ENCODE measurements around the gene ERP44.

Gene ERP44

DNA sequence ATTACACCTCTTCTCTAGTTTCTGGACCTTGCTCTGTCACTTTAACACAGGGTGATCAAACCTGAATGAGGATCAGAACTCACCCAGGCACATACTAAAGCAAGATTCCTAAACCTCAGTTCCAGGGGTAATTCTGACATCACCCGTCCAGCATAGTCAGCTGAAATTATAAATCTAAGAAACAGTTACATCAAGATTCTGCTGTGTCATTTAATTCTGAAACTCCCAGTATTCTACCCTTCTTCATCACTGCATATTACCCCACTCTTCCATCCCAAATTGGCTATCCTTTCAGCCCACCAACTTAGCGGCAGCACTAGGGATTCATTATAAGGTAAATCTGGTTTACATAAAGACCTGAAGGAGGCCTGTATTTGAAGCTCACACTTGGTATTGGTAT is 128.3 kb downstream of the ERP44 start:
- Histone ChIP-seq H3K27ac (ENCODE audit: low read length) (no peak overlapping the region), H3K36me3 (ENCODE audit: insufficient read depth, low read length) (peaks cover 3% of the 10 kb centered on the region; the same call in 1 of the 2 replicates), H2AFZ (ENCODE audit: low read depth, low read length) (no peak overlapping the region), H3K9me3 (ENCODE audit: insufficient read depth, low read length, severe bottlenecking) (no peaks in the 10 kb centered on the region), H3K4me1 (ENCODE audit: insufficient read depth, low read length) (no peaks in the 10 kb centered on the region), H3K27me3 (ENCODE audit: insufficient read depth, low read length, poor library complexity) (no peaks in the 10 kb centered on the region), H3K4me2 (ENCODE audit: insufficient read depth, low read length) (no peak overlapping the region), H3K9ac (ENCODE audit: low read depth, low read length) (no peak overlapping the region), H4K20me1 (ENCODE audit: insufficient read depth, low read length) (no peaks in the 10 kb centered on the region), H3K4me3 (ENCODE audit: low read depth in 1 of 2, low read length in 2 of 2) (no peak overlapping the region), H3K79me2 (ENCODE audit: insufficient read depth, low read length) (no peaks in the 10 kb centered on the region)
- no peak for DNase-seq
- TF ChIP-seq, protein P1, sequence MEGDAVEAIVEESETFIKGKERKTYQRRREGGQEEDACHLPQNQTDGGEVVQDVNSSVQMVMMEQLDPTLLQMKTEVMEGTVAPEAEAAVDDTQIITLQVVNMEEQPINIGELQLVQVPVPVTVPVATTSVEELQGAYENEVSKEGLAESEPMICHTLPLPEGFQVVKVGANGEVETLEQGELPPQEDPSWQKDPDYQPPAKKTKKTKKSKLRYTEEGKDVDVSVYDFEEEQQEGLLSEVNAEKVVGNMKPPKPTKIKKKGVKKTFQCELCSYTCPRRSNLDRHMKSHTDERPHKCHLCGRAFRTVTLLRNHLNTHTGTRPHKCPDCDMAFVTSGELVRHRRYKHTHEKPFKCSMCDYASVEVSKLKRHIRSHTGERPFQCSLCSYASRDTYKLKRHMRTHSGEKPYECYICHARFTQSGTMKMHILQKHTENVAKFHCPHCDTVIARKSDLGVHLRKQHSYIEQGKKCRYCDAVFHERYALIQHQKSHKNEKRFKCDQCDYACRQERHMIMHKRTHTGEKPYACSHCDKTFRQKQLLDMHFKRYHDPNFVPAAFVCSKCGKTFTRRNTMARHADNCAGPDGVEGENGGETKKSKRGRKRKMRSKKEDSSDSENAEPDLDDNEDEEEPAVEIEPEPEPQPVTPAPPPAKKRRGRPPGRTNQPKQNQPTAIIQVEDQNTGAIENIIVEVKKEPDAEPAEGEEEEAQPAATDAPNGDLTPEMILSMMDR (IDR thresholded peaks at IDR 0.05; ENCODE audit: borderline replicate concordance, extremely low read depth, low read length, poor library complexity, severe bottlenecking): no peak
- TF ChIP-seq EZH2 (IDR thresholded peaks at IDR 0.05; ENCODE audit: borderline replicate concordance, low read depth, low read length, severe bottlenecking): no peak
- ATAC-seq (ENCODE audit: insufficient read depth, low read depth): no peak

DNA sequence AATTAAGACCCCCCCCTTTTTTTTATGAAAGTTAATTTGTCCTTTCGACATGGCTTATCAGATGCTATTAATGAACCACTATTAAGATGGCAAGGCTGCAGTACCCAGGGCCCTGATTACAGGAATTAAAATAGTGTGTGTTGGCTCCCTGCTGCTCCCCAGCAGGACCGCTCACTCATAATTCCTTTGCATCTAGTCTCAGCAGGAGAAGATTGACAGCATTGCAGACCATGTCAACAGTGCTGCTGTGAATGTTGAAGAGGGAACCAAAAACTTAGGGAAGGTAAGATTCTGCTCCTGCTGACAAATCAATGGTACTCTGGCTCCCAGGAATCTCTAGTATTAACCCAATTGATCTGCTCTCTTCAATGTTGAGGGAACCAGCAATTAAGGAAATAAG is 131.3 kb downstream of the ERP44 start:
- H4K20me1 ChIP-seq (ENCODE audit: insufficient read depth, low read length): no peaks in the 10 kb centered on the region
- H3K27ac ChIP-seq (ENCODE audit: low read length): no peak overlapping the region
- no peak for TF ChIP-seq EZH2 (IDR thresholded peaks at IDR 0.05; ENCODE audit: borderline replicate concordance, low read depth, low read length, severe bottlenecking)
- TF ChIP-seq, protein P1 (IDR thresholded peaks at IDR 0.05; ENCODE audit: borderline replicate concordance, extremely low read depth, low read length, poor library complexity, severe bottlenecking): no peak
- no peaks in the 10 kb centered on the region for H3K9me3 ChIP-seq (ENCODE audit: insufficient read depth, low read length, severe bottlenecking)
- H3K4me1 ChIP-seq (ENCODE audit: insufficient read depth, low read length): no peaks in the 10 kb centered on the region
- H3K79me2 ChIP-seq (ENCODE audit: insufficient read depth, low read length): no peaks in the 10 kb centered on the region
- no peak for DNase-seq
- no peak overlapping the region for H2AFZ ChIP-seq (ENCODE audit: low read depth, low read length)
- peaks cover 3% of the 10 kb centered on the region; the same call in 1 of the 2 replicates for H3K36me3 ChIP-seq (ENCODE audit: insufficient read depth, low read length)
- H3K4me3 ChIP-seq (ENCODE audit: low read depth in 1 of 2, low read length in 2 of 2): no peak overlapping the region
- H3K4me2 ChIP-seq (ENCODE audit: insufficient read depth, low read length): no peak overlapping the region
- no peak for ATAC-seq (ENCODE audit: insufficient read depth, low read depth)
- H3K9ac ChIP-seq (ENCODE audit: low read depth, low read length): no peak overlapping the region
- H3K27me3 ChIP-seq (ENCODE audit: insufficient read depth, low read length, poor library complexity): no peaks in the 10 kb centered on the region

DNA sequence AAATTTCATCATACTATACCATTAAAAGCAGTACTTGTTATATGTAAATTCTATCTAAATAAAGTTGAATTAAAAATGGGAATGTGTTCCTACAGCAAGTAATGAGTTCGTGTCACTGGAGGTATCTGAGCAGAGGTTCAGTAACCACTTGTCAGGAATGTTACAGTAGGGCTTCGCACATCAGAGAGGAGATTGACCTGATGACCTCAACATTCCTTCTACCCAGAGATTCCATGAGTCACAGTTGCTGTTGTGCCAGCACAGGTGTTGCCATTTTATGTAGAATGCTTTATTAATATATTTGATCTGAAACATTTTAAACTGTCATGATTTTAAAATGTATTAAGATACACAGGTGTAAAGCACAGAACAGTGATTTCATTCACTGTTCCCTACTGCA is 132.1 kb downstream of the ERP44 start:
- Histone ChIP-seq H3K79me2 (ENCODE audit: insufficient read depth, low read length) (no peaks in the 10 kb centered on the region), H3K4me2 (ENCODE audit: insufficient read depth, low read length) (no peak overlapping the region), H2AFZ (ENCODE audit: low read depth, low read length) (no peak overlapping the region), H3K4me1 (ENCODE audit: insufficient read depth, low read length) (no peaks in the 10 kb centered on the region), H3K36me3 (ENCODE audit: insufficient read depth, low read length) (peaks cover 3% of the 10 kb centered on the region; the same call in 1 of the 2 replicates), H3K9me3 (ENCODE audit: insufficient read depth, low read length, severe bottlenecking) (no peaks in the 10 kb centered on the region), H3K27ac (ENCODE audit: low read length) (no peak overlapping the region), H3K27me3 (ENCODE audit: insufficient read depth, low read length, poor library complexity) (no peaks in the 10 kb centered on the region), H3K4me3 (ENCODE audit: low read depth in 1 of 2, low read length in 2 of 2) (no peak overlapping the region), H3K9ac (ENCODE audit: low read depth, low read length) (no peak overlapping the region), H4K20me1 (ENCODE audit: insufficient read depth, low read length) (no peaks in the 10 kb centered on the region)
- TF ChIP-seq, protein P1 (IDR thresholded peaks at IDR 0.05; ENCODE audit: borderline replicate concordance, extremely low read depth, low read length, poor library complexity, severe bottlenecking): no peak
- no peak for TF ChIP-seq EZH2 (IDR thresholded peaks at IDR 0.05; ENCODE audit: borderline replicate concordance, low read depth, low read length, severe bottlenecking)
- DNase-seq: no peak
- ATAC-seq (ENCODE audit: insufficient read depth, low read depth): no peak

- Histone ChIP-seq H3K4me1 (ENCODE audit: insufficient read depth, low read length) (no peaks in the 10 kb centered on the region), H3K4me3 (ENCODE audit: low read depth in 1 of 2, low read length in 2 of 2) (no peak overlapping the region), H4K20me1 (ENCODE audit: insufficient read depth, low read length) (no peaks in the 10 kb centered on the region), H3K79me2 (ENCODE audit: insufficient read depth, low read length) (no peaks in the 10 kb centered on the region), H3K9me3 (ENCODE audit: insufficient read depth, low read length, severe bottlenecking) (no peaks in the 10 kb centered on the region), H3K27me3 (ENCODE audit: insufficient read depth, low read length, poor library complexity) (no peaks in the 10 kb centered on the region), H3K27ac (ENCODE audit: low read length) (no peak overlapping the region), H3K36me3 (ENCODE audit: insufficient read depth, low read length) (peaks cover 5% of the 10 kb centered on the region; the same call in 1 of the 2 replicates), H3K9ac (ENCODE audit: low read depth, low read length) (no peak overlapping the region), H2AFZ (ENCODE audit: low read depth, low read length) (no peak overlapping the region), H3K4me2 (ENCODE audit: insufficient read depth, low read length) (no peak overlapping the region)
- TF ChIP-seq, protein P1 (IDR thresholded peaks at IDR 0.05; ENCODE audit: borderline replicate concordance, extremely low read depth, low read length, poor library complexity, severe bottlenecking): no peak
- no peak for TF ChIP-seq EZH2 (IDR thresholded peaks at IDR 0.05; ENCODE audit: borderline replicate concordance, low read depth, low read length, severe bottlenecking)
- DNase-seq (no peak), ATAC-seq (ENCODE audit: insufficient read depth, low read depth) (no peak)
Observed at GRCh38 chr9:99966001-99966400, 132.8 kb downstream of the ERP44 start.
